ENCODE data around the gene GALNT10. TPM values are rescaled to one million over a fixed set of nuclear protein-coding genes. Genes with fewer than 3 reads are reported as not detected.

Gene GALNT10
- total RNA-seq, 1 donor from 2014 or later, result 18.6 TPM

DNA sequence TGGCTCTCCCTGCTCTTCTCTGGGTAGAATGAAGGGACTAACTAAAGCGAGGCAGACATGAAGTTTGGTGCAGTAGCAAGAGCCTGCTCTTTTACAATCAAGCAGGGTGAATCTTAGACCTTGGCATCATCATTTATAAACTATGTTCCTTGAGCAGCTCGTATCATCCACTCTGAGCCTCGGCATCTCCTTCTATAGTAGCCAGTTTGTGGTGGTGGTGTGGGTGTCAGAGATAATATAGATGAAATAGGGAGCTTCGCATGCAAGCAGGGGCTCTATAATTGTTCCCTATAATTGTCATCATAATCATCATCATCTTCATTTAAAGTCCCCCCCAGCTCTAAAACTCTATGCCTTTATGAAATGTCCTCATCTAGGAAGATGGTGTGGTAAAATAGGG is 182.8 kb downstream of the GALNT10 start:
- DNase-seq (ENCODE audit: low read depth), result no peak

DNA sequence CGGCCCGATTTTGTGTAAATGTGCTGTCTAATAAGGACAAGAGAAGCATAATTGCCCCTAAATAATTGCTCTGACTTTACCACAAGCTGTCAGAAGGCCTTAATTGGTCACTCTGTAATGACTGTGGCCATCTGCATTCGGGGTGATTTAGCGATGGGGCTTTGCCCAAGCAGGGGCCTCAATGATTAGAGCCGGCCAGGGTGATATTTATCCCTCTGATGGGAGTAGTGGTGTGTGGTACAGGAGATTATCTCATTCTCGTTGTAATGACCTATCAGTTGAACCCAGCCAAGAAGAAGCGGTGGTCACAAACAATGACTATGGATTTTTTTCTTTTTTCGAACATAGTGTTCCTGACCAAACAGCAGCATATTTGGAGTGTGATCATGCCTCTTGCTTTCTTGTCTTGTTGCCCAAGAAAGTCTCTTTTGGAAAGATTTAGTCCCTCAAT is 183.2 kb downstream of the GALNT10 start:
- DNase-seq (ENCODE audit: low read depth), result no peak

DNA sequence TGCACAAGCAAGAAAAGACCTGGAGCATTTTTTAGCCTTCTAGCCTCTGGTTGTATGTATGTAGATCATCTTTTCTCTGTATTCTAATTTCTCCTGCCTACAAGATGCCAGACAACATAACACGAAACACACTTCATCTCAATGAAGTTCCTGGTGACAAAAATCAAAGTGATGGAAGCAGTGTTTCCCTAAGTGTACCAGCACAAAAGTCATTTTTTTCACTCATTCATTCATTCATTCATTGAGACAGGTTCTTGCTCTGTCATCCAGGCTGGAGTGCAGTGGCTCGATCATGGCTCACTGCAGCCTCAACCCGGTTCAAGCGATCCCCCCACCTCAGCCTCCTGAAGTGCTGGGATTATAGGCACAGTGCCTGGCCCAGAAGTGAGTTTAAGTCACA is 183.7 kb downstream of the GALNT10 start:
- DNase-seq (ENCODE audit: low read depth), result no peak

DNA sequence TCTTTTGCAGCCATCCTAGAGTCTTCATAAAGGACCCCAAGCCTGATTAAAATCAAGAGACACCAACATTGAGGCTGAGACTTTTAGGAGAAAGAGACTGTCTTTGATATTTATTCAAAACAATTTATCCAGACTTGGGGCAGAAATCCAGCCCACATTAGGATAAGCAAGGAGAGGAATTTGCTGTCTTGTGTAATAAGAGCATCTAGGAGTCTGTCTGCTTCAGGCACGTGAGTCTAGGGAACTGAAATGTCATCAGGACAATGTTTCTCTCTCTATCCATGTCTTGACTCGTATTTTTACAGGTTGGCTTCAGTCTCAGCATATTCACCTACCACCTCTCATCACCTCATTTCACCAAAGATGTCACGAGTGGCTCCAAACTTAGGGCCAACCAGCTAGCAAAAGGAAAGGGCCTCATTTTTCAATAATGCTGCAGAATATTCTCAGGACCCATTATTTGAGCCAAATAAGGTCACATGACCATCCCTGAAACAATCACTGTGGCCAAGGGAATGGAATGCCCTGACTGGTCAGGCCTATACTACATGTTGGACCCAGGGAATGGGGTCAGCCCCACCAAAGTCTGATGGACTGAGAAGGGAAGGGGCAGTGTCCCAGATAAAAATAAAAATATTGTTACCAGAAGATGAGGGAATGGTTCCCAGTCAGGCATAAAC is 184.9 kb downstream of the GALNT10 start:
- no peak for DNase-seq (ENCODE audit: low read depth)

DNA sequence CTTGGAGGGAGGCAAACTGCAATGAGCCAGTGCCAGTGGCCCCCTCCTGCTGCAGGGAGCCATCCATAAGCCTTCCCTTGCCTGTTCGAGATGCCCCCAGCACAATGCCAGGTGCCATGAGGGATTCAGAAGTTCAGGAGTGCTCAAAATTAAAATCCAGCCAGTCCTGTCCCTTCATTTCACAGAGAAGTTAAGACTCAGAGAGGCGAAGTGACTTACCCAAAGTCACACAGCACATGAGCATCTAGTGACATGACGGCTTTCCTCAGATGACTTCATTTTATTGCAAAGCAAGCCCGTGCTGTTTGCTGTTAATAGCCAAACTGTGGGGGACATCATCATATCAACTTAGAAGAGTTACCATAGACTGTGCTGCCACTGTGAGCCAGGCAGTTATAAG is 185.9 kb downstream of the GALNT10 start:
- DNase-seq (ENCODE audit: low read depth), result no peak

DNA sequence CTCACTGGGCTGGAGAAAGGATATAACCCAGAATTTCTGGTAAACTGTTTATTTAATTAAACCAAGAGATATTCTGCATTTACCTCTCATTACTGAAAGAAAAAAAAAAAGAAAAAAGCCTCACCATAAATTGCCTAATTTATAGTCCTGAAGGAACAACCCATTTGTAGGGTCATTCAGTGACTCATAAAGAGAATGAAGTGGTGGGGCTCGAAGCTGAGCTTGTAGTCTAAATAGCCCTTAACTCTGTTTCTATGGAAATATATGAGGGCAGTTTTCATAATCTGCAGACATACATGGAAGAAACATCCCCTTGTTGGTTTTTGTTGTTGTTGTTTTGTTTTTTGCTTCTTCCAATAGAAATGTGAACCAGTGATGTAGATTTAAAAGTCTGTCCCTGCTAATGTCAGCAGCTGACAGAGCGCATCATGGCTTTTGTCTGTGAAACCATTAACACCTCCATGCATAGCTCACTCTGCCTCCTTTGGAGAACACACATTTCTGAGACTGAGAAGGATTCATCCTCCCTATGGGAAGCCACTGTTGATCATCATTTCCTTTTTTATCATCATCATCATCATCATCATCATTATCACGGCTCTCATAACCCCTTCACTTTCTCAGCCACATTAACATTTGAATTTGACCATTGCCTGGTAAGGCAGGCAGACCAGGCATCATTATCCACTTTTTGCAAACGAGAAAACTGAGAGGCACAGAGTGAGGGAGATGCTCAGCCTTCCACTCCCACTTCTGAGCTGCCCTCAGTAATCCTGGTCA is 187.4 kb downstream of the GALNT10 start:
- no peak for DNase-seq (ENCODE audit: low read depth)

DNA sequence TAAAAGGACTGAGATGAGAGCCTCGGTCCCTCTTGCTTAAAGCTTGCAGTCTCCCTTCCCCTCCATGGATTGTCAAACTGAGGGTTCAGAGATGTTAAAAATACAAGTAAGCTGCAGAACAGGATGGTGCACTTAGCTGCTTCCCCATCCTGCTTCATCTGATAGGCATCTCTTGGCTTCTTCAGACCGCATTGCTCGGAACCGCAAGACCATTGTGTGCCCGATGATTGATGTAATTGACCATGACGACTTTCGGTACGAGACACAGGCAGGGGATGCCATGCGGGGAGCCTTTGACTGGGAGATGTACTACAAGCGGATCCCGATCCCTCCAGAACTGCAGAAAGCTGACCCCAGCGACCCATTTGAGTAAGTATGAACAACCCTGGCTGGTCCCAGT is 189.7 kb downstream of the GALNT10 start:
- no peak for DNase-seq (ENCODE audit: low read depth)

DNA sequence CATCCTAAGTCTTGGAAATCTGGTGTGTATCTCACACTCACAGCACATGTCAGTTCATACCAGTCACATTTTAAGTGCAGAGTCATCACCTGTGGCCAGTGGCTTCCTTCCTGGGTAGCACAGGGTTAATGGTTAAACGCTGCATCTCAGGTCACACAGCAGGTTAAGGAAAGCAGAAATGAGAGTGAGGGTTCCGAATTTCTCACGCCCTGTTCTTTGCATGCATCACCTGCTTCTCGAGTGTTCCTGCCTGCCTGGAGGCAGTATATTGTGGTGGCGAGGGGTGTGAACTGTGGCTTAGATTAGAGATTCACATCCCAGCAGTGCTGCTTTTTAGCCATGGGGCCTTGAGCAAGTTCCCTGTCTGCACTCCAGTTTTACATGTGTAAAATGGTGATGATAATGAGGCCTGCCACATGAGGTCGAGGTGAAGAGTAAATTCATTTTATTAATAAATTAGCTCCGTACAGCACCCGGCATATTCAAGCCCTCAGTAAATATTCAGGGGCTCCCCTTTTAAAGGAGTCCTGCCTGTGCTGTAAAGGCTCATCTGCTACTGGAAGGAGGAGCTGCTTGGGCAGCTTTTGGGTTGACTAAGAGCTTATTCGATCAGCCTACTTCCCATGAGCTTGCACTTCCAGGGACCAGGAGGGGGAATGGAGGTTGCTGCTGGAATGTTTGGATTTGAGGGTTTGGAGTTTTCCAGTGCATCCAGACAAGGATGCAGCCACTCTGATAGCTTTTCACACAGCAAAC is 194.1 kb downstream of the GALNT10 start:
- no peak for DNase-seq (ENCODE audit: low read depth)

DNA sequence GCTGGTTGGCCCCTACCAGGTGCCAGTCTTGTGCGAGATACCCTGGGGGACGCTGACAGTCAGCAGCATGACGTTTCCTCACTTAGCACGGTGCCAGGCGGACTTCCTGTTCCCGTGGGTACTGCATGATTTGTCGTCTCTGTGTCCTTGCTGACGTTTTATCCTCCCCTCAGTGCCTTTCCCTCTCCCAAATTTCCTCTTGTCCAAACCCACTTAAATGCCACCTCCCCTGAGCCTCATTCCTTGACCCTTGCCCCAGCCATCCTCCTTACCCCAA is 194.6 kb downstream of the GALNT10 start:
- DNase-seq (ENCODE audit: low read depth), result no peak

DNA sequence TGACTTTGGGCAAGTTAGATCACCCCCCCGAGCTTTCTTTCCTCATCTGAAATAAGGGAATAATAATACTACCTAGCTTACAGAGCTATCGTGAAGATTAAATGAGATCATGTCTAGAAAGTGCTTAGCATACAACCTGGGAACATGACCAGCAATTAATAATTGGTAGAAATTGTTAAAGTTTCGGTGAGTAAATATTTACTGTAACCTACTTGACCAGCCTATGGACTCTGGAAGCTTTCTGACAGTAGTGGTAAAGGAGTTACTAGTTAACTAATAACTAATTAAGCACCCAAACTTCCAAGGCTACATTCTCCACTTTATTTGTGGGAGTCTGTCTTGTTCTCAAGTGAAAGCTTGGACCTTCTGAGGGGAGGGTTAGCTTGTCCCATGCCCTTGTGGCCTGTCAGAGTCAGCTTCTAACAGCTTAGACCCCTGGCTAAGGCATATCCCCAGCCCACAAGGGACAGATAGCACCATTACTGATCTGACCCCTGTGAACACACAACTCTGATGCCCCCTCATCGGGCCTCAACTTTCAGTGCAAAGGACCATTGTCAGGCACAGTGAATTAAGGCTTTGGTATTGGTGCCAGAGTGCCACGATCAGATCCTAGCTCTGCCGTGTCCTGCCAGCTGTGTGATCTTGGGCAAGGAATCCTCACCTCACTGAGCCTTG is 196.6 kb downstream of the GALNT10 start:
- no peak for DNase-seq (ENCODE audit: low read depth)

DNA sequence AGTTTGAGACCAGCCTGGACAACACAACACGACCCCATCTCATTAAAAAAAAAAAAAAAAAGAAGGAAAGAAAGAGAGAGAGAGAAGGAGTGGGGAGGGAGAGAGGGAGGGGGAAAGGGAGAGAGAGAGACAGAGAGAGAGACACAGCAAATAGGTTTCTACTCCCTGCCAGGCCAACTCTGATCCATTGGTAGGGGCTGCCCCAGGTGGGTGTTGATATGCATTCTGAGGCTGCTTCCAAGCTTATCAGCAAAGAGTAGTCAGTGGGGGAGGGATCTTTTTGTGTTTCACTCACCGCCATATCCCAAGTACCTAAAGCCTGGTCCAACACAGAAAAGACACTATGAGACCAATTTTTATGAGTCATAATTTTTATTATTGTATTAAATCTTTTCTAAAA is 198.3 kb downstream of the GALNT10 start:
- no peak for DNase-seq (ENCODE audit: low read depth)

DNA sequence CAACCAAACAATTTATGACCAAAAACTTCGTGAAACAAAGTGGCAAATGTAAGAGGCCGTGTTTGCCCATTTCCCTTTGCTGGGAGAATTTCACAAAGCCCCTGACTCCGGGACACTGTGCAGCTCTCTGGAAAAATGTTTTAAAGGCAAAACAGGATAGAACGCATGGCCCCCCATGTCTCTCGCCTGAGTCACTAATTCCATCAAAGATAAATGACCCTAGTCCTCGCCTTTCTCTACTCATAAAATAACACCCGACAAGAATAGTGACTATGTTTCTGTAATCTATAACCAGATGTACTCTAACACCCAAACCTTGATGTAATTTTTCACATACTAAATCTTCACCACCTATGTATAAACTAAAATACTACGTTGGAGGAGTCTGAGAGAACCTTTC is 199.6 kb downstream of the GALNT10 start:
- DNase-seq (ENCODE audit: low read depth), result no peak

DNA sequence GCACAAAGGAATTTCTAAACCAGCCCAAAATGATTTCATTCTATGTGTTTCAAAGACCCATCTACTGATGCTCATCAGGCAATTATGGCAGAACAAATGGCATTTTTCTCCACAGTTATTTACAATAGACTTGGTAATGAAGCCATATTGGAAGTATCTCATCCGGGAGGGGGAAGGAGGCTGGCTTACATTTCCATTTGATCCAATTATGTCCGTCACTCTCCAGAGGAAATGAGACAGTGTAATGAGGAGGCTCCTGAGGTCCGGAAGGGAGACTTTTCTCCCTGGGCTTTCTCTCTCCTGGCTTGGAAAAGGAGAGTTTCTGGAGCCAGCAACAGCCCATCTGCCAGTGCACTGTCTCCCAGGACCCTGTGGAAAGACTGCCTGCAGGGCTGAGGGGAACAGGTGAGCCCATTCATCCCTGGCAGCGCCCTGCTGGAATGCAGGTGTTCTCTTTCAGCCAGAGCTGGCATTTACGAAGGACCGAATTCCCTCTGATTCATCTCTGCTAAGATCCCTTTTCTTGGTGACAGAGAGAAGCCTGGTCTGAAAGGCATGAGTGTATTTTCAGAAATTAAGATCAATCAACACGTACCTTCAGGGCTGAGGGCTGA is 200.3 kb downstream of the GALNT10 start:
- no peak for DNase-seq (ENCODE audit: low read depth)

DNA sequence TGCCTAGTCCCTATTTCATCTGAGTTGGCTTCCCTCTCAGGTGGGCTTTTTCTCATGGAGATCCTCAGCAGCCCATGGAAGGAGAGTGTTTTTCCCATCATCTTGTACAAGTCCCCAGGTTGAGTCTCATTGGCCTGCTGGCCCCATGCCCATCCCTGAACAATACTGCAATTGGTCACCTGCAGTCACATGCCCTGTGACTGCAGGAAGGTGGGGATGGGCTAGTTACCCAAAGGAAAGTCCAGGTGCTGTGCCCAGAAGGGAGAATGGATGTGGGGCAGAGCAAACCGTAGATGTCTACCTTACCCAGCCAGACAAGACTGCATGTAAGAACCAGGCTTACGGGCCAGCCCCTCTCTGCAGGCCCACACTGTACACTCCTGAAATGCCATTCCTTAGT is 201.3 kb downstream of the GALNT10 start:
- DNase-seq (ENCODE audit: low read depth), result no peak

DNA sequence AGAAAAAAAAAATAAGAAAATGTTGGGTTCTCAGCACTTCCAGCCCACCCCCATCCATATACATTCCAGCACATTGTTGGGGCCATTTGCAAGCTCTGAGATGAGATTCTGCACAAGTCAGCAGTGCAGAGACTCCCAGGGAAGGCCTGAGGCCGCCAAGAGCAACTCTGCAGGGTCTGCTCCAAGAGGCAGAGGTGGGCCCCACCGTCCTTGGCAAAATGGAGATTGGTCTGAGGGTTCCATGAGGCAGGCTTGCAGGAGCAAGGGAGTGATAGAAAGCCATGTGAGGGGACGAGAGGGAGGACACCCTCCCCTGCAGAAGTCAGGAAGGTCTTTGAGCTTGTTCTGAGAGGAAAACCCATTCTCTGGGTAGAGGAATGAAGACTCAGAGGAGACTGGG is 203.3 kb downstream of the GALNT10 start:
- DNase-seq (ENCODE audit: low read depth), result no peak

DNA sequence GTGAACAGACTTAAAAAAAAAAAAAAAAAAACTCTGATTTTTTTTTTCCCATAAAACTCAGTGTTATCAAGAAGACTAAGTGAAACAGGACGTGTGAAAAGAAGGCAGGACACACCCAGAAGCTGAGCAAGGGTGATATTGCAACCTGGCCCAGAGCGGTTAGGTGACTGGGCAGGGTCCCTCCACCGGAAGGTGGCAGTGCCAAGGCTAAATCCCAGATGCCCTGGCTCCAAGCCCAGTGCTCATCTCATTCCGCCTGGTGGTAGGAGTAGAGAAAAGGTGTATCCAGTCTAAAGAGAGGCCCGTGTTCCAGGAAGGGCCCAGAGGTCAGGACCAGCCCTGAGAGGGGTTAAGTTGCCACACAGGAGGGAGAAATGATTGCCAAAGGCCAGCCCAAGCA is 203.8 kb downstream of the GALNT10 start:
- no peak for DNase-seq (ENCODE audit: low read depth)

DNA sequence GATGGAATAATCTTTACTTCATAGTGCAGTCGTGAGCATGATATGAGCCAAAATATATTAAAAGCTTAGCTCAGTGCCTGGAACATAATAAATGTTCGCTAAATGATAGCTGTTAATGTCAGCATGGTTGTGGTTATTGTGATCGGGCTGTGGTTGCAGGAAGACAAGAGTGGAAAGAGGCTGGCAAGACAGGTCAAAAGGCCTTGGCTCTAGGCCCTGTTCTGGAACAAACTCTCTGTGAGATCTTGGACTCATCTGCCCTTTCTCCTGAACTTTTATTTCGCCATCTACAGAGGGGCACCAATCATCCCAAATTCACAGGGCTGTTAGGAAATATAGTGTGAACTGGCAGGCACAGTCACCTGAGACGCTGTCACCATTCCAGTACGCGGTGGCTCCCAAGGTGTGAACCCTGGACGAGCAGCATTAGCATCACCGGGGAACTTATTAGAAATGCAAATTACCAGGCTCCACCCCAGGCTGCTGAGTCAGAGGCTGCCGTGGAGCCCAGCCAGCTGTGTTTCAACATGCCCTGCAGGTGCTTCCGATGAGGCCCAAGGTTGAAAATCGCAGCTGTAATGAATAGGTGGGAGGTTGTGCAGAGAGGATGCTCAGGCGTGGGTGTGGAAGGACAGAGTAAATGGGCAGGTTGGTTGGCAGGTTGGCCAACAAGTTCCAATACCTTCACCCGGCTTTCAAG is 205.0 kb downstream of the GALNT10 start:
- no peak for DNase-seq (ENCODE audit: low read depth)

DNA sequence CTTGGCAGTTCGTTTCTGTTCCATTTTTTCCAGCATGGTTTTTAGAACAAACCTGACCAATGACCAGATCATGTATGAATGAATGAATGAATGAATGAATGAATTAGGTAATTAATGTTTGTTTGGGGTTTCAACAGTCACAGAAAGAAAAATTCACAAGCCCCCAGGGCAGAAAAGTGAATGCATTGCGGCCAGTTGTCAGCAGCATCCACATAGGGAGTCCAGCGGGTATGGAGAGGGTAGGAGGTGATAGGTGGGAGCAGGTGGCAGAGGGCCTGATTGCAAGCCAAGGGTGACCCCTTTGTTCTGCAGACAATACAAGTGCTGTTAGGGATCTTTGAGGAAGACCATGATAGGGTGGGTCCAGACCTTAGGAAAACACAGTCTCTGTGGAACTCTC is 205.6 kb downstream of the GALNT10 start:
- no peak for DNase-seq (ENCODE audit: low read depth)

DNA sequence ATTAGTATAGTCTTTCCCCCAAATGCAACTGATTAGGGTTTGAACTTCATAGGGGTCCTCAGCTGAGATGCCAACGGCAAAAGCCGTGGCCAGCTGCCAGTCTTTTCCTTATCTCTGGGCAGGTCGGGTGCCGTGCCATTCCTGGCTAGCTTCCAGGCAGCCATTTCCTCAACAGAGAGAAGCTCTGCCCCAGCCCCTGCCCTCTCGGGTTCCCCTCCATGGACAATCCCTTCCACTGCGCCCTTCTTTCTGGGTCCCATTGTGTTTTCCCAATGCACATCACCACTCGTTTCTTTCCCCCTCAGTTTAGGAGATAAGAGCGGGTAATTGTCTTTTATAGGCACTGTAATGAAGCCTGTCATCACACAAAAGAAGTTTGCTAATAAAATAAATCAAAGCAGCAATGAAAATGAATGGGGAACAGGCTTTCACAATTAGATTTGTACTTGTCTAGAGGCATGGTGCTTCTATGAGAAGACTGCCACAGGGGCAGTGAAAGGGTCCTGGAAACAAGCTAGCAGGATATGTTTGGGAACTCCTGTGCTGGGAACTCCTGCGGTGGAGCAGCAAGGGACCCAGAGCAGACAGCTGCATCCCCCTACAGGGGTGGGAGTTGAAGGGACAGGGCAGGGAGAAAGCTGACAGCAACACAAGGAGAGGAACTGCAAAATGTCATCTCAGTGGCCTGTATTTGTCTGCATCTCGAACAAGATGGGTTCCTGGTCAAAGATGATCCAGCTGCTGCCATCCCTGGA is 207.3 kb downstream of the GALNT10 start:
- DNase-seq (ENCODE audit: low read depth), result no peak

DNA sequence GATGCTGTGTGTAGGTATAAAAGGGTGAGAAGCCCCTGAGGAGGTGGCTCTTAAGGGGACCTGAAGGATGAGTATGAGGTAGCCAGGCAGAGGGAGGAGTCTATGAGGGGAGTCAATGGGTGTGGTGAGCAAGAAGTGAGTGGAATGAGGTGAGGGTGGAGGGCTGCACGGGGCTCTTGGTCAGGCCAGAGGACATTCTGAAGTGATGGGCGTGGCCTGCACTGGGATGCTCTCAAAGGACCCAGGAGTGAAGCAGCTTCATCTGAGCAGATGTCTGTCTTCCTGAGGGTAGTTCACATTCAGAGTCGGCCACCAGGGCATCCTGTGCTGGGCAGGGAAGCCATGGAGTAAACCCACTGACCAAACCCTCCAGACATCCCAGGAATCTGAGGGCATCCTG is 210.1 kb downstream of the GALNT10 start:
- peak; percentile 6 for DNase-seq (ENCODE audit: low read depth)
